ENCODE measurements around the gene CCT2.

- no peak for TF ChIP-seq CTCF (IDR thresholded peaks at IDR 0.05)
- TF ChIP-seq POLR2A (IDR thresholded peaks at IDR 0.05) = no peak
These were observed 61.9 kb downstream of the CCT2 start for GRCh38 chr12:69647178-69647577.

All from lower leg skin (tissue), 3 donors.